ENCODE measurements around the gene DISP3.

Gene DISP3

GRCh38 chr1:11455967-11456570 lies 22.9 kb upstream of the DISP3 start:
- no peak overlapping the region for H3K9ac ChIP-seq
- no peaks in the 10 kb centered on the region for H3K9me3 ChIP-seq (ENCODE audit: control insufficient read depth, low read length)
- H3K4me2 ChIP-seq (ENCODE audit: low read length), result no peak overlapping the region
- H3K27me3 ChIP-seq (ENCODE audit: control insufficient read depth, insufficient read depth, low read length), result no peaks in the 10 kb centered on the region
- H3K4me1 ChIP-seq, result no peaks in the 10 kb centered on the region
- no peaks in the 10 kb centered on the region for H3K36me3 ChIP-seq (ENCODE audit: control insufficient read depth, insufficient read depth, low read length)
- H3K4me3 ChIP-seq (ENCODE audit: low read depth, low read length), result no peak overlapping the region
- H3K27ac ChIP-seq, result no peak overlapping the region
- H2AFZ ChIP-seq, result no peak overlapping the region
- TF ChIP-seq, protein P1, sequence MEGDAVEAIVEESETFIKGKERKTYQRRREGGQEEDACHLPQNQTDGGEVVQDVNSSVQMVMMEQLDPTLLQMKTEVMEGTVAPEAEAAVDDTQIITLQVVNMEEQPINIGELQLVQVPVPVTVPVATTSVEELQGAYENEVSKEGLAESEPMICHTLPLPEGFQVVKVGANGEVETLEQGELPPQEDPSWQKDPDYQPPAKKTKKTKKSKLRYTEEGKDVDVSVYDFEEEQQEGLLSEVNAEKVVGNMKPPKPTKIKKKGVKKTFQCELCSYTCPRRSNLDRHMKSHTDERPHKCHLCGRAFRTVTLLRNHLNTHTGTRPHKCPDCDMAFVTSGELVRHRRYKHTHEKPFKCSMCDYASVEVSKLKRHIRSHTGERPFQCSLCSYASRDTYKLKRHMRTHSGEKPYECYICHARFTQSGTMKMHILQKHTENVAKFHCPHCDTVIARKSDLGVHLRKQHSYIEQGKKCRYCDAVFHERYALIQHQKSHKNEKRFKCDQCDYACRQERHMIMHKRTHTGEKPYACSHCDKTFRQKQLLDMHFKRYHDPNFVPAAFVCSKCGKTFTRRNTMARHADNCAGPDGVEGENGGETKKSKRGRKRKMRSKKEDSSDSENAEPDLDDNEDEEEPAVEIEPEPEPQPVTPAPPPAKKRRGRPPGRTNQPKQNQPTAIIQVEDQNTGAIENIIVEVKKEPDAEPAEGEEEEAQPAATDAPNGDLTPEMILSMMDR (IDR thresholded peaks at IDR 0.05), result no peak
- H3K79me2 ChIP-seq, result no peaks in the 10 kb centered on the region

GRCh38 chr1:11456965-11457364 lies 22.0 kb upstream of the DISP3 start:
- Histone ChIP-seq H3K36me3 (ENCODE audit: control insufficient read depth, insufficient read depth, low read length) (no peaks in the 10 kb centered on the region), H3K9ac (no peak overlapping the region), H3K9me3 (ENCODE audit: control insufficient read depth, low read length) (no peaks in the 10 kb centered on the region), H3K4me3 (ENCODE audit: low read depth, low read length) (no peak overlapping the region), H3K27ac (no peak overlapping the region), H3K4me2 (ENCODE audit: low read length) (no peak overlapping the region), H3K79me2 (no peaks in the 10 kb centered on the region), H3K27me3 (ENCODE audit: control insufficient read depth, insufficient read depth, low read length) (no peaks in the 10 kb centered on the region), H3K4me1 (no peaks in the 10 kb centered on the region), H2AFZ (no peak overlapping the region)
- TF ChIP-seq, protein P1 (IDR thresholded peaks at IDR 0.05), result no peak

DNA sequence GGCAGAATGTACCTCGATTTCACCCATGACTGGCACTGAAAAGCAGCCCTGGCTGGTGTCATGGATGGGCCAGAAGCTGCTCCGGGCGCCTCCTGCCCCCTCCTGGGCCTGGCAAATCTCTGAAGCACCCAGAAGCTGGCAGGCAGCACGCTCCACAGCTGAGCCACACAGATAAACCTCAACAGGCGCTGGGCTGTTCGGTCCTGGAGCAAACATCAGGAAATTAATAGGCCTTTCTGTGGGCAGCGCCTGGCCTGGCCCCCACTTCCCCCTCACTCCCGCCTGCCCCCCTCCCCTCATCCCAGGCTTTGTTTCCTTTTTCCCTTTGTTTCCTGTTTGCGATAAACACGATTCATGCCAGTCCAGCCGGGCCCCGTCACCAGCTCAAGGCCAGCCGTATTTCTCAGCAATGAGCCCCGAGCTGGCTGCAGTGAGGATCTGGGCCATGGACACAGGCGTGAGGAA lies 20.1 kb upstream of the DISP3 start:
- H3K36me3 ChIP-seq (ENCODE audit: control insufficient read depth, insufficient read depth, low read length), result no peaks in the 10 kb centered on the region
- TF ChIP-seq, protein P1 (IDR thresholded peaks at IDR 0.05), result no peak
- no peak overlapping the region for H3K4me3 ChIP-seq (ENCODE audit: low read depth, low read length)
- no peak overlapping the region for H3K27ac ChIP-seq
- H3K79me2 ChIP-seq, result no peaks in the 10 kb centered on the region
- H3K4me1 ChIP-seq, result no peaks in the 10 kb centered on the region
- no peak overlapping the region for H2AFZ ChIP-seq
- H3K9me3 ChIP-seq (ENCODE audit: control insufficient read depth, low read length), result no peaks in the 10 kb centered on the region
- H3K27me3 ChIP-seq (ENCODE audit: control insufficient read depth, insufficient read depth, low read length), result no peaks in the 10 kb centered on the region
- H3K9ac ChIP-seq, result no peak overlapping the region
- no peak overlapping the region for H3K4me2 ChIP-seq (ENCODE audit: low read length)

- Histone ChIP-seq H3K9ac (no peak overlapping the region), H3K4me2 (ENCODE audit: low read length) (no peak overlapping the region), H3K4me3 (ENCODE audit: low read depth, low read length) (no peak overlapping the region), H2AFZ (no peak overlapping the region), H3K79me2 (no peaks in the 10 kb centered on the region), H3K27me3 (ENCODE audit: control insufficient read depth, insufficient read depth, low read length) (no peaks in the 10 kb centered on the region), H3K9me3 (ENCODE audit: control insufficient read depth, low read length) (no peaks in the 10 kb centered on the region), H3K27ac (no peak overlapping the region), H3K36me3 (ENCODE audit: control insufficient read depth, insufficient read depth, low read length) (no peaks in the 10 kb centered on the region), H3K4me1 (no peaks in the 10 kb centered on the region)
- TF ChIP-seq, protein P1 (IDR thresholded peaks at IDR 0.05), result no peak
Measured at GRCh38 chr1:11461531-11462137, 17.3 kb upstream of the DISP3 start.

All from parathyroid adenoma (tissue), 2 donors.